Cerebellar cortex (tissue), 1 donor: Measurements from ENCODE around the gene GPR26.
"Not testable (repeated sequence)": the region's sequence is repeated elsewhere in the genome, so short reads cannot be mapped to it uniquely, and the experiment has no call there.

ENCODE experiments used
- DNase-seq: peaks from one replicate; pipeline ENCODE4 v3.0.0-alpha.2; 2015; ENCODE audit warnings: low spot score

The GPR26 gene

GRCh38 chr10:123706236-123706635 is 40.1 kb downstream of the GPR26 start:
- DNase-seq: no peak

GRCh38 chr10:123715546-123715945 is 49.4 kb downstream of the GPR26 start:
- DNase-seq: no peak

- DNase-seq: no peak
Observed at GRCh38 chr10:123717336-123717735, 51.2 kb downstream of the GPR26 start.

- DNase-seq: no peak
Observed at GRCh38 chr10:123718544-123719060, 52.4 kb downstream of the GPR26 start.

GRCh38 chr10:123720536-123720935 is 54.4 kb downstream of the GPR26 start:
- DNase-seq: no peak

GRCh38 chr10:123721441-123722049 is 55.4 kb downstream of the GPR26 start:
- peak; percentile 81 for DNase-seq

- no peak for DNase-seq
Observed at GRCh38 chr10:123722351-123722750, 56.2 kb downstream of the GPR26 start.

- DNase-seq: no peak
Observed at GRCh38 chr10:123724747-123725146, 58.6 kb downstream of the GPR26 start.

- DNase-seq: peak; percentile 50
Observed at GRCh38 chr10:123726381-123726780, 60.2 kb downstream of the GPR26 start.

- peak; percentile 70 for DNase-seq
Observed at GRCh38 chr10:123726836-123727235, 60.7 kb downstream of the GPR26 start.

- DNase-seq: no peak
Observed at GRCh38 chr10:123729523-123729922, 63.4 kb downstream of the GPR26 start.

- not testable (repeated sequence) for DNase-seq
Observed at GRCh38 chr10:123736917-123737316, 70.8 kb downstream of the GPR26 start.

- DNase-seq: no peak
Observed at GRCh38 chr10:123741146-123741545, 75.0 kb downstream of the GPR26 start.

GRCh38 chr10:123741711-123742110 is 75.6 kb downstream of the GPR26 start:
- DNase-seq: no peak

- DNase-seq: no peak
Observed at GRCh38 chr10:123742751-123743440, 76.7 kb downstream of the GPR26 start.

GRCh38 chr10:123743441-123744223 is 77.5 kb downstream of the GPR26 start:
- DNase-seq: no peak

- DNase-seq: no peak
Observed at GRCh38 chr10:123744224-123744536, 78.0 kb downstream of the GPR26 start.
